ENCODE measurements around the gene GPSM1.

DNA sequence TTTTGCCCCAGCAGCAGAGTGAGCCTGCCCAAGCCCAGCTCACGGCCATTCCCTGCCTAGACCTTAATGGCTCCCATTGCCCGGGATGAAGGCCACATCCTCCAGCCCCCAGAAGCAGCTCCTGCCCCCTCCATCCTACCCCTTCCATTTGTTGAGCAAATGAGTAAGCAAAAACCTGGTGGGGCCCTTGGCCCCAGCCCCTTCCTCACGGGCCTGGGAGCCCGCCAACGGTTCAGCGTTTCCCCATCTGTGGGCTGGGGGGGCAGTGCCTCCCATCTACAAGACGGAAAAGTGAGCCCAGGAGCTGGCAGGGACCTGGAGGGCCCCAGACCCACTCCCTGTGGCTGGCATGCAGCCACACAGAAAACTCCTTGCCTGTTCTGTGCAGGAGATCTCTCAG is 27.8 kb upstream of the GPSM1 start:
- TF ChIP-seq EZH2 (IDR thresholded peaks at IDR 0.05) (no peak), POLR2AphosphoS5 (IDR thresholded peaks at IDR 0.05; ENCODE audit: borderline replicate concordance, low read depth, low read length) (no peak), FOXP2 (optimal IDR thresholded peaks at IDR 0.05; ENCODE audit: control extremely low read depth, extremely low read length, insufficient read depth) (no peak)
